Upper lobe of right lung (tissue), 1 donor: ENCODE results near the gene ZCCHC2. TPM values are rescaled to one million over a fixed set of nuclear protein-coding genes. Genes with fewer than 3 reads are reported as not detected.
A peak's percentile ranks its signal among the peaks of the same experiment; 100 is the strongest.

ENCODE experiments used
- ATAC-seq: fragments of 200-7000 bp; cut with Tn5 transposase; one replicate; pipeline ENCODE4 v1.9.1; 2020; ENCODE audit warnings: mild to moderate bottlenecking, moderate library complexity
- DNase-seq: peaks from one replicate; pipeline ENCODE4 v3.0.0-alpha.2; 2020
- H3K27ac ChIP-seq: fragments of 200-600 bp; one replicate; pipeline ENCODE4 v1.8.0; 2022
- H3K27me3 ChIP-seq: fragments of 200-600 bp; one replicate; pipeline ENCODE4 v1.8.0; 2022; ENCODE audit warnings: mild to moderate bottlenecking
- H3K36me3 ChIP-seq: fragments of 200-600 bp; one replicate; pipeline ENCODE4 v1.8.0; 2022
- H3K4me1 ChIP-seq: fragments of 200-600 bp; one replicate; pipeline ENCODE4 v1.8.0; 2022
- H3K4me3 ChIP-seq: fragments of 200-600 bp; one replicate; pipeline ENCODE4 v1.8.0; 2022; ENCODE audit warnings: mild to moderate bottlenecking
- H3K9me3 ChIP-seq: fragments of 200-600 bp; one replicate; pipeline ENCODE4 v1.8.0; 2022
- intact Hi-C: fragments of 100-400 bp; cut with DNase I; formaldehyde crosslinking; loops from one replicate; pipeline ENCODE4 v1.11.0; 2022
- total RNA-seq: library from RNA; stranded (reverse); fragmentation: NEBNext Ultra II Directional; extraction: Animal tissue kit (Norgen Biotek cat#: 25700); gene quantifications from one replicate; pipeline ENCODE4 v1.2.1, GENCODE V29; 2021
- TF ChIP-seq, protein P1 (sequence below): fragments of 200-600 bp; IDR thresholded peaks from one replicate; pipeline ENCODE4 v1.8.0; 2022; ENCODE audit warnings: antibody characterized with exemption
- donor health status: DM: no; HTN: yes; CAD: no; lungs with severe emphysema.

ZCCHC2 gene
- total RNA-seq, 1 donor from 2014 or later, result 36.6 TPM

DNA sequence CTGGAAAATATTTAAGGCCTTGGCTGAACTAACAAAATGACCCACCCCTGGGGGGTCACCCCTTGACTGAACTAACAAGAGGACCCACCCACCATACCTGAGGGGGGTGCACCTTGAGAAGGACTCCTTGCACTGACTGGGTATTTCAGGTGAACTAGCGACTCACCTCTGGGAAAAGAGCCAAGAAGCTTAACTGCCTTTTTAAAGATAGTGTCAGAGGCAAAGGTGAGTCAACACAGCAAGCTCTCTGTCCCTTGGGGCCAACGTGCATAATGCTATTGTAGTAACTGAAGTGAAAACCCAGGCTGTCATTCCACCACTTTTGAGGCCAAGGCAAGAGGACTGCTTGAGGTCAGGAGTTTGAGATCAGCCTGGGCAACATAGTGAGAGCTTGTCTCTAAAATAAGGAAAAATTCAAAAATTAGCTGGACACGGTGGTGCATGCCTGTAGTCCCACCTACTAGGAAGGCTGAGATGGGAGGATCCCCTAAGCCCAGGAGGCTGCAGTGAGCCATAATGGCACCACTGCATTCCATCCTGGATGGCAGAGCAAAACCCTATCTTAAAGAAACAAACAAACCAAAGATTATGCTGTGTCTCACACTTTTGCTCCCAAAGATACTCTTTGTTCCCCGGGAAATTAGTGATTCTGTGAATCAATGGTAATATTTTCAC lies 36.4 kb upstream of the ZCCHC2 start:
- DNase-seq (no peak), ATAC-seq (peak; percentile 81)
- intact Hi-C loops, result no loop called here
- no peaks in the 10 kb centered on the region for H3K4me1 ChIP-seq
- H3K4me3 ChIP-seq, result no peak overlapping the region
- H3K36me3 ChIP-seq, result no peaks in the 10 kb centered on the region
- H3K9me3 ChIP-seq, result no peaks in the 10 kb centered on the region
- no peak overlapping the region for H3K27ac ChIP-seq
- H3K27me3 ChIP-seq, result no peaks in the 10 kb centered on the region
- TF ChIP-seq, protein P1, sequence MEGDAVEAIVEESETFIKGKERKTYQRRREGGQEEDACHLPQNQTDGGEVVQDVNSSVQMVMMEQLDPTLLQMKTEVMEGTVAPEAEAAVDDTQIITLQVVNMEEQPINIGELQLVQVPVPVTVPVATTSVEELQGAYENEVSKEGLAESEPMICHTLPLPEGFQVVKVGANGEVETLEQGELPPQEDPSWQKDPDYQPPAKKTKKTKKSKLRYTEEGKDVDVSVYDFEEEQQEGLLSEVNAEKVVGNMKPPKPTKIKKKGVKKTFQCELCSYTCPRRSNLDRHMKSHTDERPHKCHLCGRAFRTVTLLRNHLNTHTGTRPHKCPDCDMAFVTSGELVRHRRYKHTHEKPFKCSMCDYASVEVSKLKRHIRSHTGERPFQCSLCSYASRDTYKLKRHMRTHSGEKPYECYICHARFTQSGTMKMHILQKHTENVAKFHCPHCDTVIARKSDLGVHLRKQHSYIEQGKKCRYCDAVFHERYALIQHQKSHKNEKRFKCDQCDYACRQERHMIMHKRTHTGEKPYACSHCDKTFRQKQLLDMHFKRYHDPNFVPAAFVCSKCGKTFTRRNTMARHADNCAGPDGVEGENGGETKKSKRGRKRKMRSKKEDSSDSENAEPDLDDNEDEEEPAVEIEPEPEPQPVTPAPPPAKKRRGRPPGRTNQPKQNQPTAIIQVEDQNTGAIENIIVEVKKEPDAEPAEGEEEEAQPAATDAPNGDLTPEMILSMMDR, result no peak

DNA sequence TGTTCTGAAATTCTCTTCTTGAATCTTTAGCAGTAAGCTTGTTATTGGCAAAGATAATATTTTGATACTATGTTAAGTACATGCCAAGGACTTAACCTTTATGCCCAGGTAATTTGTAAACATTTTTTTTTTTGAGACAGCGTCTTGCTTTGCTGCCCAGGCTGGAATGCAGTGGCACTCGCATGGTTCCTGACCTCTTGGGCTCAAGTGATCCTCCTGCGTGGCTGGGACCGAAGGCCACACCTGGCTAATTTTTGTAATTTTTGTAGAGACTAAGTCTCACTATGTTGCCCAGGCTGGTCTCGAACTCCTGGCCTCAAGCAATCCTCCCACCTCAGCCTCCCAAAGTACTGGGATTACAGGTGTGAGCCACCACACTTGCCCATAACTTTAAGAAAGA lies 35.7 kb upstream of the ZCCHC2 start:
- Histone ChIP-seq H3K27me3 (no peaks in the 10 kb centered on the region), H3K4me1 (no peaks in the 10 kb centered on the region), H3K27ac (no peak overlapping the region), H3K4me3 (no peak overlapping the region), H3K9me3 (no peaks in the 10 kb centered on the region), H3K36me3 (no peaks in the 10 kb centered on the region)
- intact Hi-C loops, result no loop called here
- DNase-seq (no peak), ATAC-seq (no peak)
- TF ChIP-seq, protein P1, result no peak

DNA sequence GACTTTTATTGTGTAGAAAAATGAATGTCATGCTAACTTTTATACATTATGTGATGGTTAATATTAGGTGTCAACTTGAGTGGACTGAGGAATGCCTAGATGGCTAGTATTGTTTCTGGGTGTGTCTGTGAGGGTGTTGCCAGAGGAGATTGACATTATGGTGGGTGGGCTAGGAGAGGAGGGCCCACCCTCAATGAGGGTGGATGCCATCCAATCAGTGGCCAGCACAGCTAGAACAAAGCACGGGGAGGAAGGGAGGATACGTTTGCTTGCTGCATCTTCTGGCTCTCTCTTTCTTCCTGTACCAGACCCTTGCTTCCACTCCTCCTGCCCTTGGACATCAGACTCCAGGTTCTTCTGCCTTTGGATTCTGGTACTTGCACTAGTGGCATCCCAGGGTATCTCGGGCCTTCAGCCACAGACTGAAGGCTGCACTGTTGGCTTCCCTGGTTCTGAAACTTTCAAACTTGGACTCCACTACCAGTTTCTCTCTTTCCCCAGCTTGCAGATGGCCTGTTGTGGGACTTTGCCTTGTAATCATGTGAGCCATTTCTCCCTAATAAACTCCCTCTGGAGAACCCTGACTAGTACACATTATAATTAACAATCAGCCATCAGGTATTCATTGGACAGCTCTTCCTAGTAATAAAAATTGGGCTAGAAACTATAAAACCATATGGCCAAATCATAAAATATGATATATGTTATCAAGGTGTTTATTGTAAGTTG lies 31.7 kb upstream of the ZCCHC2 start:
- H3K27me3 ChIP-seq, result no peaks in the 10 kb centered on the region
- no peak overlapping the region for H3K27ac ChIP-seq
- ATAC-seq, result no peak
- no peaks in the 10 kb centered on the region for H3K4me1 ChIP-seq
- H3K36me3 ChIP-seq, result no peaks in the 10 kb centered on the region
- no peak overlapping the region for H3K4me3 ChIP-seq
- intact Hi-C loops, result no loop called here
- H3K9me3 ChIP-seq, result no peaks in the 10 kb centered on the region
- no peak for DNase-seq
- TF ChIP-seq, protein P1, result no peak

DNA sequence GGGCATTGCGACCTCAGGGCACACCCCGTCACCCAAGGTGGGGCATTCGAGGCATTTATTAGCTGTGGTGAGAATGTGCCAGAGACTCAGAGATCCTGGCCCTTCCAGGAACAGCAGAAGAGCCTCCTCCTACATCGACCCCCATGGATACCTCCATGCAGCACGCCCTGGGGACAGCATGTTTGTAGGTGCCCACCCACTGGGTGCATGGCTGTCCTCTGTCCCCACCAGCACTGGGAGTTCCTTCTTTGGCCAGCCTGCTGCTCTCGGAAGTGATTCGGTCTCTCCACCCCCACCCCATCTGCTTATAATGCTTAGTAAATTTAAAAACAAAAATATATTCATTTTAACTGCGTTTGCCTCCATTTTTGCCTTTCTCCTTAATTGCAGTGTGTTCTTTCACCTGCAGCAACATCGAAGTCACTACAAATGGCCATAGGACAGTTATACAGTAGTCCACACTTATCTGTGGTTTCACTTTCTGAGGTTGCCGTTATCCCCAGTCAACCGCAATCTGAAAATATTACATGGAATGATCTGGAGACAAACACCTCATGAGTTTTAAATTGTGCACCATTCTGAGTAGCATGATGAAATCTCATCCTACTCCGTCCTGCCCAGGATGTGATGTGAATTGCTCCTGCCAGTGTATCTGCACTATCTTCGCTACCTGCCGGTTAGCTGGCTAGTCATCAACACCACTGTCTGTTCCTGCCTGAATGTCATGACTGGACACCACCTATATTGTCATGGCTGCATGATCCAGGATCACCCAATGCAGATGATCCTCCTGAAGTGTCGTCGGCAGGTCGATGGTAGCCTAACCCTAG lies 29.6 kb upstream of the ZCCHC2 start:
- ATAC-seq (no peak), DNase-seq (no peak)
- intact Hi-C loops, result no loop called here
- TF ChIP-seq, protein P1, result no peak
- no peak overlapping the region for H3K4me3 ChIP-seq
- no peaks in the 10 kb centered on the region for H3K4me1 ChIP-seq
- H3K36me3 ChIP-seq, result no peaks in the 10 kb centered on the region
- H3K9me3 ChIP-seq, result no peaks in the 10 kb centered on the region
- no peak overlapping the region for H3K27ac ChIP-seq
- H3K27me3 ChIP-seq, result no peaks in the 10 kb centered on the region

DNA sequence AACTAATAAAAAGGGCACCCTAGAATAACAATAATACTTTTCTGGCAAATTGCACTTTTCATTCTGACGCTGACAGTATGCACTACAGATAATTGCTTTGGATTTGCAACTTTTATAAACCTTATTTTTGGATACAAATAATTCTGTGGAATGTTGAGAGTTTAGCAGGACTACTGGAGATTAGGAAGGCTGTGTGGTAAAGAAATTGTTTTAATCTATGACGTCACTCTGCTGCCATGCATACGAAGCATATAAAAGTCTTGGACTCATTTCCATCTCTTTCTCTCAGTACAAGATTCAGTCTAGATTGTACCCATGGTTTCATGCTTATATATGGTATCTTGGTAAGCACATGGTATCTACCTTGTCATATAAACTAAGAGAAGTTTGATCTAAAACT lies 28.1 kb upstream of the ZCCHC2 start:
- TF ChIP-seq, protein P1, result no peak
- Histone ChIP-seq H3K36me3 (no peaks in the 10 kb centered on the region), H3K27ac (no peak overlapping the region), H3K9me3 (no peaks in the 10 kb centered on the region), H3K4me1 (no peaks in the 10 kb centered on the region), H3K27me3 (no peaks in the 10 kb centered on the region), H3K4me3 (no peak overlapping the region)
- DNase-seq (no peak), ATAC-seq (no peak)
- intact Hi-C loops, result no loop called here
